Activated CD4-positive, alpha-beta T cell treated with anti-CD3 and anti-CD28 coated beads, Interleukin-2, amount 50 U/mL, for 24 hours (primary cell): ENCODE data around the gene SIGLEC9.

Experiments
- DNase-seq, 2 donors: peaks; one replicate each; pipeline ENCODE4 v3.0.0-alpha.2; 2020; ENCODE audit warnings: low read depth in 1 of 2, low spot score in 1 of 2

SIGLEC9 gene

GRCh38 chr19:51124729-51125128, at the start of gene SIGLEC9:
Gene SIGLEC9 (plus strand): TSS chr19:51124906. CDS start chr19:51124975, 69 bp downstream.
- DNase-seq = no peak

- DNase-seq = no peak
Observed at GRCh38 chr19:51075998-51076397, 48.7 kb upstream of the SIGLEC9 start.

- DNase-seq = no peak
Observed at GRCh38 chr19:51076631-51077213, 48.0 kb upstream of the SIGLEC9 start.

- DNase-seq = no peak
Observed at GRCh38 chr19:51078104-51078503, 46.6 kb upstream of the SIGLEC9 start.

GRCh38 chr19:51078731-51079130, 46.0 kb upstream of the SIGLEC9 start:
- no peak for DNase-seq

GRCh38 chr19:51079481-51080110, 45.1 kb upstream of the SIGLEC9 start:
- no peak for DNase-seq

GRCh38 chr19:51081476-51081875, 43.2 kb upstream of the SIGLEC9 start:
- no peak for DNase-seq

GRCh38 chr19:51082611-51083010, 42.1 kb upstream of the SIGLEC9 start, which contains the start of gene KLK14:
Gene KLK14 (minus strand): TSS chr19:51082887. CDS start chr19:51082614, 273 bp downstream.
- no peak for DNase-seq

- DNase-seq = no peak
Observed at GRCh38 chr19:51083181-51083580, 41.5 kb upstream of the SIGLEC9 start.

- no peak for DNase-seq
Observed at GRCh38 chr19:51083783-51084182, 40.9 kb upstream of the SIGLEC9 start.

- DNase-seq = no peak
Observed at GRCh38 chr19:51084505-51084904, 40.2 kb upstream of the SIGLEC9 start.

- no peak for DNase-seq
Observed at GRCh38 chr19:51086153-51086850, 38.4 kb upstream of the SIGLEC9 start.

- no peak for DNase-seq
Observed at GRCh38 chr19:51089786-51090185, 34.9 kb upstream of the SIGLEC9 start.

- no peak for DNase-seq
Observed at GRCh38 chr19:51090471-51090870, 34.2 kb upstream of the SIGLEC9 start.

- no peak for DNase-seq
Observed at GRCh38 chr19:51091126-51091525, 33.6 kb upstream of the SIGLEC9 start.

- no peak for DNase-seq
Observed at GRCh38 chr19:51091895-51092873, 32.5 kb upstream of the SIGLEC9 start.

GRCh38 chr19:51093101-51093500, 31.6 kb upstream of the SIGLEC9 start:
- no peak for DNase-seq

- no peak for DNase-seq
Observed at GRCh38 chr19:51093510-51094345, 31.0 kb upstream of the SIGLEC9 start.

GRCh38 chr19:51094696-51095279, 29.9 kb upstream of the SIGLEC9 start:
- DNase-seq = no peak
